Measurements from ENCODE around the gene ANKRD34B.
A peak's percentile ranks its signal among the peaks of the same experiment; 100 is the strongest.
"Not testable (repeated sequence)": the region's sequence is repeated elsewhere in the genome, so short reads cannot be mapped to it uniquely, and the experiment has no call there.

The ANKRD34B gene

GRCh38 chr5:80569961-80570786 lies at the start of gene ANKRD34B:
Gene ANKRD34B (minus strand): TSS chr5:80570280. CDS start chr5:80560019, 10,261 bp downstream.
- DNase-seq: peak; percentile 8 to 29

- no peak for DNase-seq
Observed at GRCh38 chr5:80619086-80619485, 49.0 kb upstream of the ANKRD34B start.

- DNase-seq: no peak
Observed at GRCh38 chr5:80618438-80618837, 48.4 kb upstream of the ANKRD34B start.

- DNase-seq: no peak
Observed at GRCh38 chr5:80615266-80615914, 45.3 kb upstream of the ANKRD34B start.

GRCh38 chr5:80609692-80610091 lies 39.6 kb upstream of the ANKRD34B start:
- no peak for DNase-seq

- no peak for DNase-seq
Observed at GRCh38 chr5:80608731-80609130, 38.7 kb upstream of the ANKRD34B start.

- no peak for DNase-seq
Observed at GRCh38 chr5:80607832-80608231, 37.8 kb upstream of the ANKRD34B start.

GRCh38 chr5:80607343-80607742 lies 37.3 kb upstream of the ANKRD34B start:
- no peak for DNase-seq

- no peak for DNase-seq
Observed at GRCh38 chr5:80600943-80601693, 31.0 kb upstream of the ANKRD34B start.

GRCh38 chr5:80597500-80597899 lies 27.4 kb upstream of the ANKRD34B start:
- no peak for DNase-seq

GRCh38 chr5:80594810-80595209 lies 24.7 kb upstream of the ANKRD34B start:
- no peak for DNase-seq

GRCh38 chr5:80592761-80593160 lies 22.7 kb upstream of the ANKRD34B start:
- no peak for DNase-seq

- DNase-seq: no peak
Observed at GRCh38 chr5:80592105-80592504, 22.0 kb upstream of the ANKRD34B start.

- DNase-seq: no peak
Observed at GRCh38 chr5:80591352-80591751, 21.3 kb upstream of the ANKRD34B start.

- DNase-seq: no peak
Observed at GRCh38 chr5:80590766-80591165, 20.7 kb upstream of the ANKRD34B start.

GRCh38 chr5:80588858-80589540 lies 18.9 kb upstream of the ANKRD34B start:
- DNase-seq: peak in 1 of 2 experiments; percentile 19

GRCh38 chr5:80584770-80585169 lies 14.7 kb upstream of the ANKRD34B start:
- no peak for DNase-seq

- not testable (repeated sequence) for DNase-seq
Observed at GRCh38 chr5:80580291-80580690, 10.2 kb upstream of the ANKRD34B start.

- DNase-seq: no peak
Observed at GRCh38 chr5:80579050-80579449, 9.0 kb upstream of the ANKRD34B start.

- DNase-seq: no peak
Observed at GRCh38 chr5:80577707-80578106, 7.6 kb upstream of the ANKRD34B start.

- no peak for DNase-seq
Observed at GRCh38 chr5:80576383-80576782, 6.3 kb upstream of the ANKRD34B start.

GRCh38 chr5:80573062-80573461 lies 3.0 kb upstream of the ANKRD34B start:
- no peak for DNase-seq

Measured in NCI-H524 (cell line).